ENCODE results near the gene RPRD1A. TPM values are rescaled to one million over a fixed set of nuclear protein-coding genes. Genes with fewer than 3 reads are reported as not detected.

RPRD1A gene
- total RNA-seq, 1 experiment from 2014 or later, result 80.7 TPM

GRCh38 chr18:36114738-36115137 lies 47.4 kb upstream of the RPRD1A start (continued):
- no peak for TF ChIP-seq ATF3 (IDR thresholded peaks at IDR 0.05)
- no peak for TF ChIP-seq EGR1 (IDR thresholded peaks at IDR 0.05; ENCODE audit: low read depth)

GRCh38 chr18:36114251-36114650 lies 46.9 kb upstream of the RPRD1A start:
- TF ChIP-seq SP1 (IDR thresholded peaks at IDR 0.05; ENCODE audit: low read depth), result no peak
- no peak for TF ChIP-seq EZH2 (IDR thresholded peaks at IDR 0.05)
- TF ChIP-seq EGR1 (IDR thresholded peaks at IDR 0.05; ENCODE audit: low read depth), result no peak
- no peak for TF ChIP-seq POLR2AphosphoS5 (IDR thresholded peaks at IDR 0.05; ENCODE audit: low read depth, low read length)
- no peak for TF ChIP-seq MAX (IDR thresholded peaks at IDR 0.05)
- no peak for TF ChIP-seq REST (IDR thresholded peaks at IDR 0.05; ENCODE audit: low read depth)
- TF ChIP-seq RAD21 (IDR thresholded peaks at IDR 0.05; ENCODE audit: low read depth), result no peak
- TF ChIP-seq CTCF (IDR thresholded peaks at IDR 0.05 in 2 of 3, conservative IDR thresholded peaks at IDR 0.05 in 1 of 3; ENCODE audit: borderline replicate concordance in 1 of 3, insufficient read depth in 1 of 3, low read depth in 2 of 3, low read length in 2 of 3), result no peak
- no peak for TF ChIP-seq JUND (IDR thresholded peaks at IDR 0.05)
- no peak for TF ChIP-seq TCF7L2 (IDR thresholded peaks at IDR 0.05; ENCODE audit: borderline replicate concordance, extremely low read depth, insufficient read depth, insufficient read length)
- no peak for TF ChIP-seq EZH2phosphoT487 (IDR thresholded peaks at IDR 0.05; ENCODE audit: borderline replicate concordance)
- no peak for TF ChIP-seq FOSL1 (IDR thresholded peaks at IDR 0.05; ENCODE audit: low read depth)
- TF ChIP-seq ELF1 (IDR thresholded peaks at IDR 0.05; ENCODE audit: borderline replicate concordance, low read depth), result no peak
- TF ChIP-seq POLR2A (IDR thresholded peaks at IDR 0.05; ENCODE audit: borderline replicate concordance, extremely low read depth, insufficient read depth, insufficient read length), result no peak
- no peak for TF ChIP-seq CEBPB (IDR thresholded peaks at IDR 0.05; ENCODE audit: low read depth)
- TF ChIP-seq YY1 (IDR thresholded peaks at IDR 0.05; ENCODE audit: extremely low read depth, insufficient replicate concordance, low read depth, low read length), result no peak
- Histone ChIP-seq H3K9ac (ENCODE audit: low read length) (no peak overlapping the region), H2AFZ (ENCODE audit: low read depth, low read length, poor library complexity, severe bottlenecking) (no peak overlapping the region), H3K27me3 (ENCODE audit: insufficient read depth, low read length) (no peaks in the 10 kb centered on the region), H3K4me2 (ENCODE audit: low read length) (no peak overlapping the region), H3K79me2 (ENCODE audit: insufficient read depth, low read length) (no peaks in the 10 kb centered on the region), H3K36me3 (ENCODE audit: control insufficient read depth in 1 of 2, insufficient read depth in 2 of 2, low read length in 2 of 2) (peaks cover 40% of the 10 kb centered on the region in 2 experiments), H3K4me1 (ENCODE audit: control insufficient read depth in 1 of 2, insufficient read depth in 2 of 2, low read length in 2 of 2) (no peaks in the 10 kb centered on the region), H3K9me3 (ENCODE audit: control insufficient read depth in 1 of 2, insufficient read depth in 1 of 2, low read depth in 1 of 2, low read length in 2 of 2) (no peaks in the 10 kb centered on the region), H3K9me2 (ENCODE audit: insufficient read depth) (no peaks in the 10 kb centered on the region), H3K27ac (ENCODE audit: low read depth, low read length) (no peak overlapping the region), H4K20me1 (ENCODE audit: insufficient read depth) (no peaks in the 10 kb centered on the region), H3K4me3 (replicated peaks in 1 of 2; ENCODE audit: low read depth in 1 of 2, low read length in 2 of 2) (no peak overlapping the region)
- ChIA-PET RAD21 (ENCODE audit: low non-redundant PET in 1 of 2, low total read pairs in 2 of 2, uncharacterized antibody in 2 of 2, unreplicated experiment in 2 of 2) (no interaction called here), CTCF (no interaction called here), POLR2A (no interaction called here)
- ATAC-seq (no peak), DNase-seq (ENCODE audit: low read depth, low spot score) (no peak)
- intact Hi-C loops (cut with micrococcal nuclease), result no loop called here
- BruUV-seq (replicated peaks), result no TSS peak

Measured in HCT116 (cell line).